Small intestine (tissue), 16 donors: ENCODE data around the gene KRT9. TPM values are rescaled to one million over a fixed set of nuclear protein-coding genes. Genes with fewer than 3 reads are reported as not detected.
"Not testable (repeated sequence)": the region's sequence is repeated elsewhere in the genome, so short reads cannot be mapped to it uniquely, and the experiment has no call there.

Experiments used
- DNase-seq, 2 donors: peaks; one replicate each; pipeline versions ENCODE4 v3.0.0 to v3.0.0-alpha.2; 2013
- FAIRE-seq: peaks from 2 replicates; lab custom pipeline; 2012; peaks lifted over from hg19 to GRCh38; lab: Jason Lieb, UNC
- H3K27ac ChIP-seq, 3 donors: one replicate each; pipeline ENCODE4 v1.5.1; 2013; ENCODE audit warnings: low read length in 2 of 3, mild to moderate bottlenecking in 2 of 3, control low read depth in 1 of 3, inconsistent platforms in 1 of 3, low read depth in 1 of 3, moderate library complexity in 1 of 3
- H3K27me3 ChIP-seq, 3 donors: one replicate each; pipeline ENCODE4 v1.6.1; 2013; ENCODE audit warnings: low read length in 3 of 3, inconsistent platforms in 1 of 3; ENCODE audit not compliant: control insufficient read depth in 3 of 3, insufficient read depth in 3 of 3
- H3K36me3 ChIP-seq, 3 donors: one replicate each; pipeline ENCODE4 v1.6.1; 2013; ENCODE audit warnings: low read length in 3 of 3, inconsistent platforms in 1 of 3, low read depth in 1 of 3, mild to moderate bottlenecking in 1 of 3, moderate library complexity in 1 of 3; ENCODE audit not compliant: control insufficient read depth in 3 of 3, insufficient read depth in 2 of 3
- H3K4me1 ChIP-seq, 3 donors: one replicate each; pipeline ENCODE4 v1.6.1; 2013; ENCODE audit warnings: low read length in 2 of 3, inconsistent platforms in 1 of 3, low read depth in 1 of 3, mild to moderate bottlenecking in 1 of 3, moderate library complexity in 1 of 3; ENCODE audit not compliant: control insufficient read depth in 3 of 3, insufficient read depth in 2 of 3
- H3K4me3 ChIP-seq, 3 donors: one replicate each; pipeline ENCODE4 v1.5.1; 2013; ENCODE audit warnings: low read length in 3 of 3, control low read depth in 1 of 3, inconsistent platforms in 1 of 3, low read depth in 1 of 3, mild to moderate bottlenecking in 1 of 3, moderate library complexity in 1 of 3
- H3K9me3 ChIP-seq, 2 donors: one replicate each; pipeline ENCODE4 v1.6.1; 2013; ENCODE audit warnings: low read depth in 1 of 2, low read length in 1 of 2; ENCODE audit not compliant: control insufficient read depth in 2 of 2, insufficient read depth in 1 of 2
- WGBS, 3 donors: extraction: QIAGEN DNeasy Blood & Tissue Kit; methylation state at CpG; one replicate each; pipeline ENCODE4 v1.1.7; 2013; 5-methylcytosine and 5-hydroxymethylcytosine counted together
- long read RNA-seq, 10 donors: transcript quantifications; one replicate each; lab custom pipeline, GENCODE V29; 2026
- polyA plus RNA-seq, 4 donors: library from polyadenylated mRNA; stranded (reverse) in 3 of 4; unstranded in 1 of 4; fragments of 200-250 nt in 3 of 4; fragments of 120-200 nt in 1 of 4; gene quantifications; one replicate each; pipeline versions ENCODE4 v1.2.1 to v1.2.3, GENCODE V29; 2013
- donor health status: healthy with polysubstance abuse.
- donor health status: control.
- donor health status: control.
- donor health status: Bipolar disorder and iron deficiency.
- donor health status: healthy.

KRT9 gene
- polyA plus RNA-seq, result under 1 TPM in 1 of 4 donors, not detected in 3; 0.15 TPM
- long read RNA-seq, donor 1, result 0 reads
- long read RNA-seq, donor 2, result 0 reads
- long read RNA-seq, donor 3, result 0 reads
- long read RNA-seq, donor 4, result 0 reads
- long read RNA-seq, donor 5, result 0 reads
- long read RNA-seq, donor 6, result 0 reads
- long read RNA-seq, donor 7, result 0 reads
- long read RNA-seq, donor 8, result 0 reads
- long read RNA-seq, donor 9, result 0 reads
- long read RNA-seq, donor 10, result 0 reads

- FAIRE-seq, result no peak
- Histone ChIP-seq H3K27ac (no peak within 1 kb of the TSS), H3K36me3 (no peaks in the 10 kb centered on the region), H3K27me3 (peaks cover 0 to 45% (median 0%) of the 10 kb centered on the region in 3 donors), H3K9me3 (peaks cover 0 to 4% of the 10 kb centered on the region in 2 donors), H3K4me3 (no peak within 1 kb of the TSS), H3K4me1 (no peaks in the 10 kb centered on the region)
- DNase-seq, result no peak
- WGBS, 3 donors, result 73 to 89% (median 81%) methylated on average over 23 to 24 of the region's 24 CpGs
These were observed at the start of gene KRT9 for GRCh38 chr17:41571561-41572434. Gene KRT9, minus strand, starts transcription at chr17:41572059. Its CDS starts 67 bp downstream, at chr17:41571992.

GRCh38 chr17:41621435-41621817, 49.6 kb upstream of the KRT9 start:
- not testable (repeated sequence) for H3K4me3 ChIP-seq, DNase-seq, H3K9me3 ChIP-seq, H3K36me3 ChIP-seq, H3K27ac ChIP-seq, FAIRE-seq, H3K27me3 ChIP-seq, H3K4me1 ChIP-seq
- 90 to 98% (median 91%) methylated on average over 11 of the region's 11 CpGs for WGBS, 3 donors

GRCh38 chr17:41620583-41621434, 49.0 kb upstream of the KRT9 start:
- H3K36me3 ChIP-seq, result no peaks in the 10 kb centered on the region
- H3K27me3 ChIP-seq, result peaks cover 0 to 9% (median 2%) of the 10 kb centered on the region in 3 donors
- FAIRE-seq, result no peak
- H3K9me3 ChIP-seq, result no peaks in the 10 kb centered on the region
- no peaks in the 10 kb centered on the region for H3K4me1 ChIP-seq
- no peak for DNase-seq
- no peak overlapping the region for H3K27ac ChIP-seq
- no peak overlapping the region for H3K4me3 ChIP-seq
- WGBS, 3 donors, result 78 to 82% (median 82%) methylated on average over 21 of the region's 21 CpGs

- H3K4me3 ChIP-seq, H3K27me3 ChIP-seq, H3K27ac ChIP-seq, H3K4me1 ChIP-seq, FAIRE-seq, DNase-seq, H3K9me3 ChIP-seq, H3K36me3 ChIP-seq: not testable (repeated sequence)
- WGBS, 3 donors, result 76 to 83% (median 78%) methylated on average over 6 of the region's 6 CpGs
These were observed 48.2 kb upstream of the KRT9 start for GRCh38 chr17:41619927-41620582.

- Histone ChIP-seq H3K27ac (no peak overlapping the region), H3K36me3 (no peaks in the 10 kb centered on the region), H3K4me1 (no peaks in the 10 kb centered on the region), H3K27me3 (peaks cover 0 to 10% (median 2%) of the 10 kb centered on the region in 3 donors), H3K9me3 (no peaks in the 10 kb centered on the region), H3K4me3 (no peak overlapping the region)
- FAIRE-seq, result no peak
- WGBS, 3 donors, result 70 to 81% (median 79%) methylated on average over 16 to 20 of the region's 20 CpGs
- no peak for DNase-seq
These were observed 47.4 kb upstream of the KRT9 start for GRCh38 chr17:41619036-41619926.

GRCh38 chr17:41618341-41619035, 46.6 kb upstream of the KRT9 start:
- WGBS, 3 donors, result 48 to 60% (median 56%) methylated on average over 12 to 13 of the region's 13 CpGs
- no peak for DNase-seq
- H3K9me3 ChIP-seq, result no peaks in the 10 kb centered on the region
- no peak overlapping the region for H3K4me3 ChIP-seq
- peaks cover 0 to 10% (median 2%) of the 10 kb centered on the region in 3 donors for H3K27me3 ChIP-seq
- no peaks in the 10 kb centered on the region for H3K4me1 ChIP-seq
- no peak for FAIRE-seq
- no peak overlapping the region for H3K27ac ChIP-seq
- no peaks in the 10 kb centered on the region for H3K36me3 ChIP-seq

GRCh38 chr17:41617698-41618097, 45.8 kb upstream of the KRT9 start:
- Histone ChIP-seq H3K9me3 (no peaks in the 10 kb centered on the region), H3K36me3 (no peaks in the 10 kb centered on the region), H3K27me3 (peaks cover 0 to 10% (median 2%) of the 10 kb centered on the region in 3 donors), H3K4me1 (no peaks in the 10 kb centered on the region), H3K4me3 (no peak overlapping the region), H3K27ac (no peak overlapping the region)
- DNase-seq (no peak), FAIRE-seq (no peak)
- 47 to 65% (median 53%) methylated on average over 11 of the region's 11 CpGs for WGBS, 3 donors
